ENCODE results near the gene ENOPH1.

GRCh38 chr4:82403725-82404124 lies 26.7 kb upstream of the ENOPH1 start:
- TF ChIP-seq ZNF133 (tag by site-specific recombination; IDR thresholded peaks at IDR 0.05): no peak
- no peak for TF ChIP-seq ZNF157 (tag by site-specific recombination; IDR thresholded peaks at IDR 0.05)
- TF ChIP-seq CTCF (tag by site-specific recombination; IDR thresholded peaks at IDR 0.05): no peak
- TF ChIP-seq BCL11A (tag by site-specific recombination; IDR thresholded peaks at IDR 0.05; ENCODE audit: low read depth): no peak
- no peak for TF ChIP-seq ZBTB7A (tag by site-specific recombination; IDR thresholded peaks at IDR 0.05; ENCODE audit: low read depth)
- no peak for TF ChIP-seq OVOL3 (tag by site-specific recombination; IDR thresholded peaks at IDR 0.05)
- no peak for TF ChIP-seq ZNF311 (tag by site-specific recombination; IDR thresholded peaks at IDR 0.05; ENCODE audit: borderline replicate concordance)
- no peak for TF ChIP-seq TCF7L2 (IDR thresholded peaks at IDR 0.05; ENCODE audit: borderline replicate concordance, low read depth, low read length)
- no peak for TF ChIP-seq ZNF23 (tag by site-specific recombination; IDR thresholded peaks at IDR 0.05; ENCODE audit: borderline replicate concordance)
- TF ChIP-seq ZNF521 (tag by site-specific recombination; IDR thresholded peaks at IDR 0.05): no peak
- TF ChIP-seq ATF2 (tag by site-specific recombination; IDR thresholded peaks at IDR 0.05; ENCODE audit: low read depth): no peak
- no peak for TF ChIP-seq ZNF37A (tag by site-specific recombination; IDR thresholded peaks at IDR 0.05)

All from HEK293 (cell line).